ENCODE measurements around the gene PLSCR2.

PLSCR2 gene, protein sequence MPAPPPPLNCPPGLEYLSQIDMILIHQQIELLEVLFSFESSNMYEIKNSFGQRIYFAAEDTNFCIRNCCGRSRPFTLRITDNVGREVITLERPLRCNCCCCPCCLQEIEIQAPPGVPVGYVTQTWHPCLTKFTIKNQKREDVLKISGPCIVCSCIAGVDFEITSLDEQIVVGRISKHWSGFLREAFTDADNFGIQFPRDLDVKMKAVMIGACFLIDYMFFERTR

GRCh38 chr3:146469150-146470017, at the start of gene PLSCR2:
PLSCR2 (minus strand) TSS chr3:146469561; CDS start chr3:146459904, 9,657 bp downstream.
- no peak for DNase-seq (ENCODE audit: low read depth)
- TF ChIP-seq POLR2A (IDR thresholded peaks at IDR 0.05; ENCODE audit: extremely low read depth, insufficient read length) (no peak), MYC (IDR thresholded peaks at IDR 0.05; ENCODE audit: low read depth, low read length) (no peak), MAX (IDR thresholded peaks at IDR 0.05; ENCODE audit: low read depth, low read length) (no peak)
- TF ChIP-seq, protein P1, sequence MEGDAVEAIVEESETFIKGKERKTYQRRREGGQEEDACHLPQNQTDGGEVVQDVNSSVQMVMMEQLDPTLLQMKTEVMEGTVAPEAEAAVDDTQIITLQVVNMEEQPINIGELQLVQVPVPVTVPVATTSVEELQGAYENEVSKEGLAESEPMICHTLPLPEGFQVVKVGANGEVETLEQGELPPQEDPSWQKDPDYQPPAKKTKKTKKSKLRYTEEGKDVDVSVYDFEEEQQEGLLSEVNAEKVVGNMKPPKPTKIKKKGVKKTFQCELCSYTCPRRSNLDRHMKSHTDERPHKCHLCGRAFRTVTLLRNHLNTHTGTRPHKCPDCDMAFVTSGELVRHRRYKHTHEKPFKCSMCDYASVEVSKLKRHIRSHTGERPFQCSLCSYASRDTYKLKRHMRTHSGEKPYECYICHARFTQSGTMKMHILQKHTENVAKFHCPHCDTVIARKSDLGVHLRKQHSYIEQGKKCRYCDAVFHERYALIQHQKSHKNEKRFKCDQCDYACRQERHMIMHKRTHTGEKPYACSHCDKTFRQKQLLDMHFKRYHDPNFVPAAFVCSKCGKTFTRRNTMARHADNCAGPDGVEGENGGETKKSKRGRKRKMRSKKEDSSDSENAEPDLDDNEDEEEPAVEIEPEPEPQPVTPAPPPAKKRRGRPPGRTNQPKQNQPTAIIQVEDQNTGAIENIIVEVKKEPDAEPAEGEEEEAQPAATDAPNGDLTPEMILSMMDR (IDR thresholded peaks at IDR 0.05; ENCODE audit: low read depth, low read length): no peak
- no peak within 1 kb of the TSS for H3K4me3 ChIP-seq (ENCODE audit: low read depth, low read length)

DNA sequence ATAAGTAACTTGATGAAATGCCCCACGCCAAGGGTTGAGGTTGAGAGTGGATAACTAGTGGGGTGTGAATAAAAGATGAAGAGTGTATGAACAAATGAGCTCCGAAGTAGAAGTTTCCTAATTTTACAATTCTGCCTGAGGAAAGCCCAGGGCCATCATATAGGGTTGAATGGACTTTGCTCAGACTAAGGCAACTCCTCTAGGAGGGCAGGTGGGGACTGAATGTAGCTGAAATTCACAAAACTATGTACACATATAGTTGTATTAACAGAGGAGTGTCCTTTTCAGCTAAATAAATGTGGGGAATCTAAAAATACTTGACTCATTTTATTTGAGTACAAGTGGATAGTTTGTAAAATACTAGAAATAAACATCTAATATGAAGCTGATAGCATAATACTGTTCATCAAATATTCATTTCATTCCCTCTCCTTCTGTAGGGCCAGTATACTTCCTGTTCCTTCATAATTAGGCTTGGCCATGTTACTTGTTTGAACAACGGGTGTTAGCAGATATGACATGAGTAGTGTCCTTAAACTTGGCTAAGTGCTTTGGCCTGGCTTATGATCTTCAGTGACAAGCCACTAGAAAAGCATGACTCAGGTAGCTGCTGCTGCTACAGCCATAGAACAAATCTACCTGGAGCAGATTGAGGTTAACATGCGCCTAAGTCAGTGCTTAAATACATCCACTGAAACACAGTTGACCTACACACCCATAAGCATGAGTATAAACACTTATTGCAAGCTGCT, 48.5 kb upstream of the PLSCR2 start:
- H3K4me3 ChIP-seq (ENCODE audit: low read depth, low read length): no peak overlapping the region
- no peak for DNase-seq (ENCODE audit: low read depth)
- TF ChIP-seq MYC (IDR thresholded peaks at IDR 0.05; ENCODE audit: low read depth, low read length) (no peak), POLR2A (IDR thresholded peaks at IDR 0.05; ENCODE audit: extremely low read depth, insufficient read length) (no peak), MAX (IDR thresholded peaks at IDR 0.05; ENCODE audit: low read depth, low read length) (no peak)
- TF ChIP-seq, protein P1 (IDR thresholded peaks at IDR 0.05; ENCODE audit: low read depth, low read length): no peak

DNA sequence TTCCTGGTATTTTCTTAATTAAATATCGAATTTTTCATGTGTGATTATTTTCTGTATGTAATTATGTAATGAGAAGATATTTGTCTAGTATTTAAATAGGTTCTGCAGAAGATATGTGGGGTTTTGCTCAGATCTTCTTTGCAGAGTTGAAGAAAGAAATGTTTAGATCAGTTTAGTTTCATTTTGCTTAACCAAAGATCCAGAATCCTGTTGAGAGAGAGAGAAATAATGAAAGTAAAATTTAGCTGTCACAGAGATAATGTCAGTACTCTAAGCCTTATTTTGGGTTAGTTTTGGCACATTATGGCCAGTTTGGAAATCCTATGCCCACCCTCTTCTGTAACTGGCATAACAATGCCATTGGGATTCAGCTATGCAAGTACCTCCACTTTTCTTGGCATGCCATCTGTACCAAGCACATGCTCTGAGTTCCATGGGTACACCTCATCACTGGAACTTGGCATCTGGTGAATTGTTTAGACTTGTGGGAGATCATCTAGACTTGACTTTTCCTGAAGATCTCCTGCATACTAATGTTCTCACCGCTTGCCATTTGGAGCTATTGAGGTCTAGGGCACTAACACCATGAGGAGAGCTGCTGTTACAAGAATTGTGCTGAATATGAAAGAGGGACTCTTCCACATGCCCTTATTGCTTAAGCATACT, 44.2 kb upstream of the PLSCR2 start:
- TF ChIP-seq, protein P1 (IDR thresholded peaks at IDR 0.05; ENCODE audit: low read depth, low read length): no peak
- TF ChIP-seq MAX (IDR thresholded peaks at IDR 0.05; ENCODE audit: low read depth, low read length): no peak
- TF ChIP-seq MYC (IDR thresholded peaks at IDR 0.05; ENCODE audit: low read depth, low read length): no peak
- no peak for TF ChIP-seq POLR2A (IDR thresholded peaks at IDR 0.05; ENCODE audit: extremely low read depth, insufficient read length)
- H3K4me3 ChIP-seq (ENCODE audit: low read depth, low read length): no peak overlapping the region
- DNase-seq (ENCODE audit: low read depth): no peak

DNA sequence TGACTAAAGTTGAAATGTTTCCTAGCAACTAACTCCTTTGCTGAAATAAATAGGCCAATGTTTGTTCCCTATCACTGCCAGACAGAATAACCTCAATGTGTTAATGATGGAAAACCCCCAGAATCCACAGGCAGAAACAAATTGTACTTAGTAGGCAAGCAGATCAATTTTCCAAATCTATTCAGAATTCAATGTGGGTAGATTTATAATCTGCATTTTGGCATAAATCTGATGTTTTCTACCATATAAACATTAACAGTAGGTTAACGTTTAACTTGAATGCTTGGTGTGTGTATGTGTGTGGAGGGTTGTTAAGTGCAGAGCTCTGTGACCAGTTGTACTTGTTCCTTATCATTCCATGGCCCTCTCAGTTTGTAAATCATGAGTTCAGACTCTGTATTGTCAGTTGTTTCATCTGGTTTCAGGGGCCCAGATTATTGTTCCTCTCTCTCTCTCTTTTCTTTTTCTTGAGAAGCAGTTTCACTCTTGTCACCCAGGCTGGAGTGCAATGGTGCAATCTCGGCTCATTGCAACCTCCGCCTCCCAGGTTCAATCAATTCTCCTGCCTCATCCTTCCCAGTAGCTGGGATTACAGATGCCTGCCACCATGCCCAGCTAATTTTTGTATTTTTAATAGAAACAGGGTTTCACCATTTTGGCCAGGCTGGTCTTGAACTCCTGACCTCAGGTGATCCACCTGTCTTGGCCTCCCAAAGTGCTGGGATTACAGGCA, 42.2 kb upstream of the PLSCR2 start:
- no peak overlapping the region for H3K4me3 ChIP-seq (ENCODE audit: low read depth, low read length)
- DNase-seq (ENCODE audit: low read depth): no peak
- TF ChIP-seq MAX (IDR thresholded peaks at IDR 0.05; ENCODE audit: low read depth, low read length): no peak
- TF ChIP-seq POLR2A (IDR thresholded peaks at IDR 0.05; ENCODE audit: extremely low read depth, insufficient read length): no peak
- TF ChIP-seq, protein P1 (IDR thresholded peaks at IDR 0.05; ENCODE audit: low read depth, low read length): no peak
- TF ChIP-seq MYC (IDR thresholded peaks at IDR 0.05; ENCODE audit: low read depth, low read length): no peak

Measured in NB4 (cell line).